ENCODE measurements around the gene PNPLA2.

PNPLA2 gene

GRCh38 chr11:846496-847098, 27.9 kb downstream of the PNPLA2 start:
- no peak for DNase-seq

- no peak for DNase-seq
Measured at GRCh38 chr11:847876-848275, 29.2 kb downstream of the PNPLA2 start.

- no peak for DNase-seq
Measured at GRCh38 chr11:848380-848931, 29.7 kb downstream of the PNPLA2 start.

- DNase-seq = no peak
Measured at GRCh38 chr11:849104-849824, 30.6 kb downstream of the PNPLA2 start.

GRCh38 chr11:849951-850774, 31.4 kb downstream of the PNPLA2 start:
- DNase-seq = no peak

GRCh38 chr11:850775-851763, 32.4 kb downstream of the PNPLA2 start:
- no peak for DNase-seq

GRCh38 chr11:852762-853161, 34.0 kb downstream of the PNPLA2 start:
- no peak for DNase-seq

- no peak for DNase-seq
Measured at GRCh38 chr11:853682-854448, 35.2 kb downstream of the PNPLA2 start.

- DNase-seq = no peak
Measured at GRCh38 chr11:854601-855329, 36.1 kb downstream of the PNPLA2 start.

GRCh38 chr11:855330-855674, 36.6 kb downstream of the PNPLA2 start:
- no peak for DNase-seq

- DNase-seq = no peak
Measured at GRCh38 chr11:855796-856195, 37.1 kb downstream of the PNPLA2 start.

- DNase-seq = no peak
Measured at GRCh38 chr11:856397-856796, 37.7 kb downstream of the PNPLA2 start.

GRCh38 chr11:858053-858761, 39.5 kb downstream of the PNPLA2 start:
- no peak for DNase-seq

- DNase-seq = no peak
Measured at GRCh38 chr11:858762-859339, 40.1 kb downstream of the PNPLA2 start.

- DNase-seq = no peak
Measured at GRCh38 chr11:859394-860131, 40.8 kb downstream of the PNPLA2 start.

GRCh38 chr11:860234-861104, 41.8 kb downstream of the PNPLA2 start:
- no peak for DNase-seq

- DNase-seq = no peak
Measured at GRCh38 chr11:861105-861479, 42.4 kb downstream of the PNPLA2 start.

GRCh38 chr11:862081-862661, 43.5 kb downstream of the PNPLA2 start:
- DNase-seq = no peak
